Neural cell (in vitro differentiated cells): ENCODE data around the gene SUGCT. TPM values are rescaled to one million over a fixed set of nuclear protein-coding genes. Genes with fewer than 3 reads are reported as not detected.

ENCODE experiments used
- H2AFZ ChIP-seq: fragments of 200-600, 300-800 bp; sonication (generic), shearing (Covaris generic); 2 replicates; pipeline ENCODE4 v1.6.0; 2014; ENCODE audit warnings: low read depth, mild to moderate bottlenecking, antibody characterized with exemption, low read length, moderate library complexity
- H3F3A ChIP-seq: fragments of 200-600 bp; shearing (Covaris generic); 2 replicates; pipeline ENCODE4 v1.6.1; 2016; ENCODE audit warnings: mild to moderate bottlenecking, moderate library complexity, mixed read lengths, antibody characterized with exemption, low read length; ENCODE audit not compliant: insufficient read depth, poor library complexity, severe bottlenecking
- H3K27ac ChIP-seq: fragments of 200-600, 300-800 bp; sonication (generic), shearing (Covaris generic); 2 replicates; pipeline ENCODE4 v1.5.1; 2014; ENCODE audit warnings: mild to moderate bottlenecking, low read length, moderate library complexity
- H3K27me3 ChIP-seq: fragments of 300-800, 200-600 bp; sonication (generic), shearing (Covaris generic); 2 replicates; pipeline ENCODE4 v1.6.0; 2014; ENCODE audit warnings: mild to moderate bottlenecking, low read depth, low read length, moderate library complexity; ENCODE audit not compliant: insufficient read depth
- H3K36me3 ChIP-seq: fragments of 300-800, 200-600 bp; sonication (generic), shearing (Covaris generic); 2 replicates; pipeline ENCODE4 v1.5.1; 2014; ENCODE audit warnings: mild to moderate bottlenecking, antibody characterized with exemption, low read length, moderate library complexity; ENCODE audit not compliant: insufficient read depth
- H3K4me2 ChIP-seq: fragments of 300-800, 200-600 bp; sonication (generic), shearing (Covaris generic); 2 replicates; pipeline ENCODE4 v1.6.0; 2014; ENCODE audit warnings: mild to moderate bottlenecking, low read length
- H3K4me3 ChIP-seq: fragments of 300-800, 200-600 bp; sonication (generic), shearing (Covaris generic); 2 replicates; pipeline ENCODE4 v1.5.1; 2014; ENCODE audit warnings: mild to moderate bottlenecking, low read length, moderate library complexity
- H3K79me2 ChIP-seq: fragments of 200-600 bp; shearing (Covaris generic); replicated peaks from 2 replicates; pipeline ENCODE4 v1.6.0; 2014; ENCODE audit warnings: mild to moderate bottlenecking, low read length, moderate library complexity; ENCODE audit not compliant: insufficient read depth
- H3K9ac ChIP-seq: fragments of 300-800, 200-600 bp; sonication (generic), shearing (Covaris generic); 2 replicates; pipeline ENCODE4 v1.6.1; 2016; ENCODE audit warnings: mild to moderate bottlenecking, low read length, mixed read lengths
- H3K9me2 ChIP-seq: fragments of 200-600 bp; shearing (Covaris generic); 2 replicates; pipeline ENCODE4 v1.6.1; 2016; ENCODE audit warnings: mild to moderate bottlenecking, low read length, mixed read lengths; ENCODE audit not compliant: insufficient read depth
- H3K9me3 ChIP-seq: fragments of 200-600, 300-800 bp; sonication (generic), shearing (Covaris generic); 2 replicates; pipeline ENCODE4 v1.6.1; 2016; ENCODE audit warnings: mild to moderate bottlenecking, mixed run types, low read length, moderate library complexity, mixed read lengths
- H4K20me1 ChIP-seq: fragments of 200-600 bp; shearing (Covaris generic); 2 replicates; pipeline ENCODE4 v1.6.1; 2016; ENCODE audit warnings: mild to moderate bottlenecking, mixed run types; ENCODE audit not compliant: insufficient read depth
- EP300 ChIP-seq: fragments of 450-650 bp; conservative IDR thresholded peaks from 2 replicates; pipeline ENCODE4 v1.6.1; 2014; ENCODE audit warnings: antibody characterized with exemption, mild to moderate bottlenecking, moderate library complexity; ENCODE audit not compliant: poor library complexity, severe bottlenecking
- EZH2 ChIP-seq: fragments of 200-600, 300-800 bp; shearing (Covaris generic), sonication (generic); IDR thresholded peaks from 2 replicates; pipeline ENCODE4 v1.6.1; 2014; ENCODE audit warnings: antibody characterized with exemption, low read length, borderline replicate concordance, mild to moderate bottlenecking; ENCODE audit not compliant: insufficient read depth, poor library complexity, severe bottlenecking
- MXI1 ChIP-seq: fragments of 450-650 bp; conservative IDR thresholded peaks from 2 replicates; pipeline ENCODE4 v1.6.1; 2014; ENCODE audit warnings: antibody characterized with exemption, mild to moderate bottlenecking; ENCODE audit not compliant: poor library complexity, severe bottlenecking
- POLR2AphosphoS5 ChIP-seq: IDR thresholded peaks from 2 replicates; pipeline ENCODE4 v1.6.1; 2012
- RAD21 ChIP-seq: fragments of 450-650 bp; conservative IDR thresholded peaks from 2 replicates; pipeline ENCODE4 v1.6.1; 2014; ENCODE audit warnings: antibody characterized with exemption, mild to moderate bottlenecking, moderate library complexity
- REST ChIP-seq: IDR thresholded peaks from 2 replicates; pipeline ENCODE4 v1.6.1; 2012; ENCODE audit warnings: borderline replicate concordance
- SMC3 ChIP-seq: fragments of 450-650 bp; conservative IDR thresholded peaks from 2 replicates; pipeline ENCODE4 v1.6.1; 2014; ENCODE audit warnings: antibody characterized with exemption, mild to moderate bottlenecking, moderate library complexity; ENCODE audit not compliant: poor library complexity
- TAF1 ChIP-seq: IDR thresholded peaks from 2 replicates; pipeline ENCODE4 v1.6.1; 2012; ENCODE audit warnings: low read depth
- polyA plus RNA-seq: library from polyadenylated mRNA; depleted of rRNA; stranded (reverse); fragments of >200 nt; gene quantifications from 2 replicates; pipeline ENCODE4 v1.2.3, GENCODE V29; 2014
- TF ChIP-seq, protein P1 (sequence below): fragments of 450-650 bp; IDR thresholded peaks from 2 replicates; pipeline ENCODE4 v1.5.1; 2014; ENCODE audit warnings: antibody characterized with exemption, mild to moderate bottlenecking, moderate library complexity; ENCODE audit not compliant: poor library complexity, severe bottlenecking

Gene SUGCT
- polyA plus RNA-seq, 1 donor from 2014 or later = not detected

GRCh38 chr7:40490603-40490924, 355.8 kb downstream of the SUGCT start:
- H3K27ac ChIP-seq = no peak overlapping the region
- H3K4me2 ChIP-seq = no peak overlapping the region
- H4K20me1 ChIP-seq = no peaks in the 10 kb centered on the region
- H2AFZ ChIP-seq = no peak overlapping the region
- H3K4me3 ChIP-seq = no peak overlapping the region
- H3K79me2 ChIP-seq = no peaks in the 10 kb centered on the region
- H3F3A ChIP-seq = no peaks in the 10 kb centered on the region
- H3K36me3 ChIP-seq = no peaks in the 10 kb centered on the region
- no peak overlapping the region for H3K9ac ChIP-seq
- TF ChIP-seq POLR2AphosphoS5 (no peak), SMC3 (no peak), TAF1 (no peak), EP300 (no peak), EZH2 (no peak), RAD21 (no peak), MXI1 (no peak), REST (no peak)
- TF ChIP-seq, protein P1, sequence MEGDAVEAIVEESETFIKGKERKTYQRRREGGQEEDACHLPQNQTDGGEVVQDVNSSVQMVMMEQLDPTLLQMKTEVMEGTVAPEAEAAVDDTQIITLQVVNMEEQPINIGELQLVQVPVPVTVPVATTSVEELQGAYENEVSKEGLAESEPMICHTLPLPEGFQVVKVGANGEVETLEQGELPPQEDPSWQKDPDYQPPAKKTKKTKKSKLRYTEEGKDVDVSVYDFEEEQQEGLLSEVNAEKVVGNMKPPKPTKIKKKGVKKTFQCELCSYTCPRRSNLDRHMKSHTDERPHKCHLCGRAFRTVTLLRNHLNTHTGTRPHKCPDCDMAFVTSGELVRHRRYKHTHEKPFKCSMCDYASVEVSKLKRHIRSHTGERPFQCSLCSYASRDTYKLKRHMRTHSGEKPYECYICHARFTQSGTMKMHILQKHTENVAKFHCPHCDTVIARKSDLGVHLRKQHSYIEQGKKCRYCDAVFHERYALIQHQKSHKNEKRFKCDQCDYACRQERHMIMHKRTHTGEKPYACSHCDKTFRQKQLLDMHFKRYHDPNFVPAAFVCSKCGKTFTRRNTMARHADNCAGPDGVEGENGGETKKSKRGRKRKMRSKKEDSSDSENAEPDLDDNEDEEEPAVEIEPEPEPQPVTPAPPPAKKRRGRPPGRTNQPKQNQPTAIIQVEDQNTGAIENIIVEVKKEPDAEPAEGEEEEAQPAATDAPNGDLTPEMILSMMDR = no peak
- no peaks in the 10 kb centered on the region for H3K27me3 ChIP-seq
- H3K9me2 ChIP-seq = no peaks in the 10 kb centered on the region
- no peaks in the 10 kb centered on the region for H3K9me3 ChIP-seq

DNA sequence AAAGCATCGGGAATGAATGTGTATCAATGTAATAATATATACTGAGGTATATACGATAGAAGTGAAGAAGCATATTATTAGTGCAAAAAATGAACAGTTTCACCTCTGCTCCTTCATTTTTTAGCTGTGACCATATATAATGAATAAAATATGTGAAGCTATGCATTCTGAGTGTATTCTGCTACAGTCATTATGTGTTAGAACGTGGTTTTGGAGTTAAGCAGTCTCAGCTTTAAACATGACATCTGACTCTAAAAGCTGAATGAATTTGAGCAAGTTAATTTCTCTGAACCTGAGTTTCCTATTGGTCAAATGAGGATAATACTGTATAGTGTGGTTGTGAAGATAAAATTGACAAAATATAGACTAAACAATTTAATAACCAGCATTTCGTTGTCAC, 358.1 kb downstream of the SUGCT start:
- Histone ChIP-seq H3K9me2 (no peaks in the 10 kb centered on the region), H3K9ac (no peak overlapping the region), H3K4me2 (no peak overlapping the region), H2AFZ (no peak overlapping the region), H3K27ac (no peak overlapping the region), H3K36me3 (no peaks in the 10 kb centered on the region), H3K27me3 (no peaks in the 10 kb centered on the region), H3K79me2 (no peaks in the 10 kb centered on the region), H4K20me1 (no peaks in the 10 kb centered on the region), H3K9me3 (no peaks in the 10 kb centered on the region), H3K4me3 (no peak overlapping the region), H3F3A (no peaks in the 10 kb centered on the region)
- TF ChIP-seq, protein P1 = no peak
- TF ChIP-seq SMC3 (no peak), EP300 (no peak), POLR2AphosphoS5 (no peak), MXI1 (no peak)
